CD4-positive, CD25-positive, alpha-beta regulatory T cell (primary cell): ENCODE data around the gene HELQ. TPM values are rescaled to one million over a fixed set of nuclear protein-coding genes. Genes with fewer than 3 reads are reported as not detected.
A peak's percentile ranks its signal among the peaks of the same experiment; 100 is the strongest.

Experiments used
- ATAC-seq, 2 donors: fragments of 150-1000 bp; cut with Tn5 transposase; one replicate each; pipeline ENCODE4 v1.10.0; 2021; ENCODE audit warnings: low read depth in 2 of 2, moderate number of reproducible peaks in 2 of 2, moderate library complexity in 1 of 2
- DNase-seq, 3 donors: peaks; one replicate each; pipeline versions ENCODE4 v3.0.0 to v3.0.0-alpha.2; 2012 to 2022; ENCODE audit warnings: mixed read lengths in 1 of 3
- H3K27ac ChIP-seq: one replicate; pipeline ENCODE4 v1.7.0; 2013; ENCODE audit warnings: mild to moderate bottlenecking, low read length; ENCODE audit not compliant: insufficient read depth, poor library complexity, severe bottlenecking
- H3K27me3 ChIP-seq: one replicate; pipeline ENCODE4 v1.7.0; 2013; ENCODE audit warnings: low read length; ENCODE audit not compliant: control insufficient read depth, insufficient read depth
- H3K36me3 ChIP-seq: one replicate; pipeline ENCODE4 v1.7.0; 2013; ENCODE audit warnings: mild to moderate bottlenecking, low read length, moderate library complexity; ENCODE audit not compliant: control insufficient read depth, insufficient read depth
- H3K4me1 ChIP-seq: 2 replicates; pipeline ENCODE4 v1.7.0; 2013; ENCODE audit warnings: mild to moderate bottlenecking, low read length; ENCODE audit not compliant: insufficient read depth, control insufficient read depth, poor library complexity, severe bottlenecking
- H3K4me3 ChIP-seq: one replicate; pipeline ENCODE4 v1.7.0; 2013; ENCODE audit warnings: low read depth, mild to moderate bottlenecking, low read length, moderate library complexity
- H3K9me3 ChIP-seq, 2 experiments: 1 replicate in 1 of 2; 2 replicates in 1 of 2; pipeline ENCODE4 v1.7.0; 2013; ENCODE audit warnings: low read length in 2 of 2, mild to moderate bottlenecking in 1 of 2, moderate library complexity in 1 of 2; ENCODE audit not compliant: control insufficient read depth in 2 of 2
- H3K27ac Mint-ChIP-seq, 3 donors: one replicate each; pipeline ENCODE4 v1.8.0; 2020 to 2022; ENCODE audit warnings: mild to moderate bottlenecking in 3 of 3, mixed read lengths in 3 of 3, moderate library complexity in 2 of 3
- H3K27me3 Mint-ChIP-seq: one replicate; pipeline ENCODE4 v1.8.0; 2022; ENCODE audit warnings: mild to moderate bottlenecking, mixed read lengths
- H3K36me3 Mint-ChIP-seq: one replicate; pipeline ENCODE4 v1.8.0; 2020; ENCODE audit warnings: mixed read lengths
- H3K4me1 Mint-ChIP-seq, 4 donors: one replicate each; pipeline ENCODE4 v1.8.0; 2020 to 2022; ENCODE audit warnings: mixed read lengths in 4 of 4, mild to moderate bottlenecking in 1 of 4
- H3K4me3 Mint-ChIP-seq, 4 donors: one replicate each; pipeline ENCODE4 v1.8.0; 2020 to 2022; ENCODE audit warnings: mild to moderate bottlenecking in 4 of 4, mixed read lengths in 4 of 4, moderate library complexity in 3 of 4
- H3K9me3 Mint-ChIP-seq, 7 donors: one replicate each; pipeline ENCODE4 v1.8.0; 2020 to 2022; ENCODE audit warnings: mixed read lengths in 7 of 7, mild to moderate bottlenecking in 3 of 7, moderate library complexity in 2 of 7
- polyA plus RNA-seq, 4 donors: library from polyadenylated mRNA; unstranded; fragments of 300-500 nt; fragmentation: Illumina TruSeq; gene quantifications; one replicate each; pipeline ENCODE4 v1.2.3, GENCODE V29; 2021
- total RNA-seq: library from RNA; stranded (reverse); gene quantifications from one replicate; pipeline ENCODE4 v1.2.3, GENCODE V29; 2022

The HELQ gene
- total and polyA plus RNA-seq, 5 donors from 2014 or later, result 23.8 to 37.8 (median 27.1) TPM

DNA sequence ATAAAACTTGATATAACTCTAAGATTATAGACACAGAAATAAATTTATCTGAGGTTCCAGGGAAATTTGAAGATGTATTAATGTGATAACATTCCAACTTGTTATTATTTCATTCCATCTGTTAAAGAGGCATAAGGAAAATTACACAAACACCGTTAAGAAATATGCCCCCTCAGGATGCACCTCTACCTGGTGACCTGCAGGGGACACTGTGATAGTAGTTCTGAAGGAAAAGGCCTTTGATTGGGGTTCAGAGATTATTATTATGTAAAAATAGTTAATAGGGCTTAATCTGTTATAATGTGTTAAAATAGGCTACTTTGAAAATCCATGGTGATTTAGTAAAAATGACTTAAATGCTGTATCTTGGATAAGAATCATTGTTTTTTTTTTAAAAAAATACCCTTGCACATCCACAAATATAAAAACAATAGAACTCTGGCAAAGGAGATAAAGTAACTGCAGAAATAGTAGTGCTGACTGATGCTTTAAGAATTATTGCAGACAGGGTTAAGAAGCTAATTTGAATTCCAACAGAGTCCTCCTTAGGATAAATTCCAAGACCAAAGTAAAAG lies 35.3 kb upstream of the HELQ start:
- peak; percentile 9 to 55 (median 53) for DNase-seq
- no peaks in the 10 kb centered on the region for H3K4me1 ChIP-seq
- no peak overlapping the region for H3K4me3 ChIP-seq
- peaks cover 13% of the 10 kb centered on the region for H3K27me3 Mint-ChIP-seq
- H3K36me3 ChIP-seq, result no peaks in the 10 kb centered on the region
- peaks cover 0 to 7% (median 2%) of the 10 kb centered on the region in 4 donors for H3K4me1 Mint-ChIP-seq
- no peak overlapping the region for H3K4me3 Mint-ChIP-seq
- H3K27ac Mint-ChIP-seq, result no peak overlapping the region
- no peaks in the 10 kb centered on the region for H3K9me3 Mint-ChIP-seq
- H3K27ac ChIP-seq, result no peak overlapping the region
- peak; percentile 71 to 74 for ATAC-seq
- no peaks in the 10 kb centered on the region for H3K27me3 ChIP-seq
- H3K36me3 Mint-ChIP-seq, result no peaks in the 10 kb centered on the region
- no peaks in the 10 kb centered on the region for H3K9me3 ChIP-seq

DNA sequence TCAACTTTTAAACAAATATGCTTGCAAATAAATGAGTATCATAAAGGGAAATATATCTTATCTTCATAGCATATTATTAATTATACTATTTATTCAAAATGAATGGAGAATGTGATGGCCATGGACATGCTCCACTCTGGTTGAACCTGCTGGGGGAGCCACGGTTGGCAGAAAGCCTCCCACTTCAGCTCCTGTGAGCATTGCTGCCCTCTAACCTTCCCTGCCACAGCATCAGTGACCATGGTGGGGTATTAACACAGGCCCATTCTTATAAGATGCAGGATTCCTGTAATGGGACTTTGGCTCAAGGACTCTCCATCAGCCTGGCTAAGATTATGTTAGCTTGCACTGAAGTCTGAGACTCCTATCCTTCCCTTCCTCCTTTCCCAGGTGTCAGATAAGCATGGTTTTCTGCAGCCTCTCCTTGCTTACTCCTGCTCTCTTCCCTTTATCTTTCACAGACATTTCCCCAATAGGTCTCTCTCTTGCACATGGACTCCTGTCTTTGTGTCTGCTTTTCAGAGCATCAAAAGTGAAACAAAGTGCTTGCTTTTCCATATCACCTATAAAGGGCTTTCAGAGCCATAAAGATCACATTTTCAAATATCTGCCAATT lies 34.2 kb upstream of the HELQ start:
- no peak for ATAC-seq
- peaks cover 0 to 11% (median 7%) of the 10 kb centered on the region in 4 donors for H3K4me1 Mint-ChIP-seq
- H3K36me3 ChIP-seq, result no peaks in the 10 kb centered on the region
- peaks cover 11% of the 10 kb centered on the region for H3K27me3 Mint-ChIP-seq
- H3K36me3 Mint-ChIP-seq, result no peaks in the 10 kb centered on the region
- H3K27ac ChIP-seq, result no peak overlapping the region
- no peak overlapping the region for H3K27ac Mint-ChIP-seq
- no peak for DNase-seq
- no peaks in the 10 kb centered on the region for H3K9me3 Mint-ChIP-seq
- peak overlapping the region in 1 of 4 donors; percentile 29 for H3K4me3 Mint-ChIP-seq
- H3K4me1 ChIP-seq, result peaks cover 7% of the 10 kb centered on the region
- no peaks in the 10 kb centered on the region for H3K27me3 ChIP-seq
- H3K4me3 ChIP-seq, result no peak overlapping the region
- H3K9me3 ChIP-seq, result no peaks in the 10 kb centered on the region

DNA sequence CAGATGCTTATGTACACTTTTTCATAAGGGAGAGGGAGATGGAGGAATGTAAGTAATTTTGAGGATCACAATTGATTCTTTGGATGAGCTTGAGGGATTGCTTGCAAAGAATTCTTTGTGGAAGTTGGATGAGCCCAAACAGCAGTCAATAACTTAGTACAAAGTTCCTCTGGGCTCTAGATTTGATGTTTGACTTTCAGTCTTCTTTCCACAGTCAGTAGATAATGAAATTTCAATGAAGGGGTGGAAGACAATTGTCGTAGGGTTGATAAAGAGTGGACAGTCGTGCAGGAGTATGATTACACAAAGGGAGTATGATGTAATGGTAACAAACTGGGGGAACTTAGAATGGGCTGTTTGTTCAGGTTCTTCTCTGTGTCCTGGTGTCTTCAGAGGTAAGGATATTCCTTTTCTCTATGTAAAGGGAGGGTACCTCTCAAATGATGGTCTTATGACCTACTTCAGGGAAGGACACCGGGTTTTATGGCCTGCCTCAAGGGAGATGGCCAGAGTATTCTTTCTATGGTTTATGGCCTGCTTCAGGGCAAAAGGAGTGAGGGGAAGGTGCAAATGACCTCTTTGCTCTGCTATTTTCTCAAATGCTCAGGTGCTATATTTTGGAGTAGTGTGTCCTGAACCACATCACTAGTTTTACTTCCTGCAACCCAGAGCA lies 31.0 kb upstream of the HELQ start:
- Mint-ChIP-seq H3K4me1 (peaks cover 4 to 30% (median 15%) of the 10 kb centered on the region in 4 donors), H3K27ac (peak overlapping the region; percentile 58 to 85 (median 83)), H3K9me3 (no peaks in the 10 kb centered on the region), H3K36me3 (no peaks in the 10 kb centered on the region), H3K27me3 (peaks cover 6% of the 10 kb centered on the region), H3K4me3 (peak overlapping the region in 3 of 4 donors; percentile 1 to 82 (median 73))
- Histone ChIP-seq H3K9me3 (no peaks in the 10 kb centered on the region), H3K36me3 (no peaks in the 10 kb centered on the region), H3K27me3 (no peaks in the 10 kb centered on the region), H3K4me3 (no peak overlapping the region), H3K4me1 (peaks cover 18% of the 10 kb centered on the region), H3K27ac (no peak overlapping the region)
- no peak for DNase-seq
- no peak for ATAC-seq

DNA sequence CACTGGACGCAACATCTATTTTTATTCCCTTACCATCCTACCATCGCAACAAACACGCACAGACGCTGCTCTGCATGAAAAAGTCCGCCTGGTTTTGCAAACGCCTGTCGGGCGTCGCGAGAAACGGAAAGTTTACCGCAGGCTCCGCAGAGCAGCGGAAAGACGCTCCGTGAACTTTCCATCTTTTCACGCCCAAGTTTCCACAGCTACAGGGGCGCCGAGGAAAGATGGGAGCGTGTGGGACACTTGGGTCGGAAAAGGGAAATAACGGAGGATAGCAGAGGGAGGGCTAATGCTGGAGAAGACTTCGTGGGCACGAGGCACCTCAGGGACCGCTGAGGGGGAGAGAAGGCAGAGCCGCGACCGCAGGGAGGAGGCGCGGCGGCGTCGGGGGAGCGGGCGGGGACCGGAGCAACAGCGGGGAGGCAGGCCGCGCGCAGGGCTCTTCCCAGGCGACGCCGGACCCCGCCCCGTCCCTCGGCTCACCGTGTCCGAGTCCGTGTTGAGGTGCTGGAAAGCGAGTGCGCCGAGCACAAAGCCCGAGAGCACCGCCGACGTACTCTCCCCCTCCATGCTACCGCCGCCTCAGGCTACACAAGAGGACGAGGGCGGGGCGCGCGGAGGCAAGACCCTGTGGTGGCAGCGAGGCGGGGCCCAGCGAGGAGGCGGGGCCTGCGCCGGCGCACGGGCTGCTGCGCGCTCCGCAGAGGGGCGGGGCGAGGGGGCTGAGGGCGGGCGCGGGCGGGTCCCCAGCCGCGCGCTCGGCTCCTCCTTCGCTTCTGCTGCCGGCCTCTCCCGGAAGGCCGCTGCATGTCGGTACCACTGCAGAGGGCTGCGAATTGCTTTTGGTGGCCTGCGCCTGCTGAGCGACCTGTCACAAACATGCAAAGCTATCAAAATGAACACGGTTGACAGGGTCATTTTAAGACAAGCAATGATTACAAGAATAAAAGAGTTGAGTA lies 29.2 kb upstream of the HELQ start, which contains the start of gene ABRAXAS1:
Gene ABRAXAS1, minus strand, starts transcription at position 601 of the 962 bp plus-strand sequence. Its CDS starts 28 bp downstream, at position 573.
- no peaks in the 10 kb centered on the region for H3K9me3 ChIP-seq
- no peaks in the 10 kb centered on the region for H3K36me3 ChIP-seq
- H3K36me3 Mint-ChIP-seq, result peaks cover under 1% of the 10 kb centered on the region
- H3K27ac Mint-ChIP-seq, result peak within 1 kb of the TSS; percentile 97 to 99 (median 98)
- ATAC-seq (peak; percentile 91 to 93), DNase-seq (peak; percentile 92 to 96 (median 95))
- peaks cover 18% of the 10 kb centered on the region for H3K4me1 ChIP-seq
- no peaks in the 10 kb centered on the region for H3K27me3 Mint-ChIP-seq
- H3K4me3 Mint-ChIP-seq, result peak within 1 kb of the TSS; percentile 92 to 100 (median 98)
- peak within 1 kb of the TSS; percentile 82 for H3K4me3 ChIP-seq
- no peaks in the 10 kb centered on the region for H3K27me3 ChIP-seq
- H3K27ac ChIP-seq, result peak within 1 kb of the TSS; percentile 79
- H3K9me3 Mint-ChIP-seq, result no peaks in the 10 kb centered on the region
- peaks cover 9 to 34% (median 15%) of the 10 kb centered on the region in 4 donors for H3K4me1 Mint-ChIP-seq

DNA sequence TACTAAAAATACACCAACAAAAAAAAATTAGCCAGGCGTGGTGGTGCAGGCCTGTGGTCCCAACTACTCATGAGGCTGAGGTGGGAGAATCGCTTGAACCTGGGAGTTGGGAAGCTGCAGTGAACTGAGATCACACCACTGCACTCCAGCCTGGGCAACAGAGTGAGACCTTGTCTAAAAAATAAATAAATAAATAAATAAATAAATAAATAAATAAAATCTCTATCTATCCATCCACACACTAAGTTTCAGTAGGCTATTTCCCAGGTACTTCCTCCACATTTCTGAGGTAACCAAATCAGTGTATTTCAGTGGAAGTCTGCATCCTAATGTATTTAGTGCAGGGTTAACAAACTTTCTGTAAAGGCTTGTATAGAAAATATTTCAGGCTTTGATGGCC lies 18.3 kb upstream of the HELQ start:
- Histone ChIP-seq H3K27me3 (no peaks in the 10 kb centered on the region), H3K4me1 (no peaks in the 10 kb centered on the region), H3K27ac (no peak overlapping the region), H3K36me3 (peaks cover 13% of the 10 kb centered on the region), H3K4me3 (no peak overlapping the region), H3K9me3 (no peaks in the 10 kb centered on the region)
- Mint-ChIP-seq H3K36me3 (peaks cover 30% of the 10 kb centered on the region), H3K27ac (no peak overlapping the region), H3K4me1 (peaks cover 0 to 16% (median 12%) of the 10 kb centered on the region in 4 donors), H3K4me3 (no peak overlapping the region), H3K9me3 (no peaks in the 10 kb centered on the region), H3K27me3 (no peaks in the 10 kb centered on the region)
- ATAC-seq (no peak), DNase-seq (no peak)

DNA sequence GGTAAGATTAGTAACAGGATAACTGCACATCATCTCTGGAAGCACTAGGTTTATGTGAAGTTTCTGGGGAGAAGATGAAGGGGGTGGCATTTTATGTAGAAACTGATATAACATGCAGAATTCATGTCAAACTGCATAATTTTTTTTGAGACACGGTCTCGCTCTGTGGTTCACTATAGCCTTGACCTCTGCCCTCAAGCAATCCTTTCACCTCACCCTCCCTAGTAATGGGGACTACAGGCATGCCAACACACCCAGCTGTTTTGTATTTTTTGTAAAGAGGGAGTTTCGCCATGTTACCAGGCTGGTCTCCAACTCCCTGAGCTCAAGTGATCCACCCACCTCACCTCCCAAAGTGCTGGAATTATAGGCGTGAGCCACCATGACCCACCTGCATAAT lies 17.8 kb upstream of the HELQ start:
- H3K4me3 Mint-ChIP-seq, result no peak overlapping the region
- H3K4me1 Mint-ChIP-seq, result peaks cover 0 to 15% (median 8%) of the 10 kb centered on the region in 4 donors
- DNase-seq (no peak), ATAC-seq (no peak)
- Histone ChIP-seq H3K36me3 (peaks cover 18% of the 10 kb centered on the region), H3K9me3 (no peaks in the 10 kb centered on the region), H3K27ac (no peak overlapping the region), H3K4me3 (no peak overlapping the region), H3K27me3 (no peaks in the 10 kb centered on the region), H3K4me1 (no peaks in the 10 kb centered on the region)
- no peaks in the 10 kb centered on the region for H3K9me3 Mint-ChIP-seq
- H3K27ac Mint-ChIP-seq, result peak overlapping the region in 1 of 3 donors; percentile 17
- H3K27me3 Mint-ChIP-seq, result no peaks in the 10 kb centered on the region
- H3K36me3 Mint-ChIP-seq, result peaks cover 30% of the 10 kb centered on the region

DNA sequence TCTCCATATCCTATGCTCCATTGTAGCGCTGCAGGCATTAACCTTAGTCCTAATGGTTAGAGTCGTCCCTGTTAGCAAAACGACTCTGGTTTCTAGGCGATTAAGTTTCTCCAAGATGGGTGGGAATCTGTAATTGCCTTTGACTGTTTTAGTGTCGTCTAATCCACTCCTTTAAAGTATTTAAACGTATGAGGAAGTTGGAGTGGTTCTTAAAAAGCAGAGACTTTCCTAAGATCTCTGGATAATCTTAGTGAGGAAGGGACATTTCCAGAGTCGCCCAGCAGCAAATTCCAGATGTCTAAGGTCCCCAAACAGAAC lies 520 bp upstream of the HELQ start:
- ATAC-seq (no peak), DNase-seq (no peak)
- H3K27ac ChIP-seq, result peak overlapping the region; percentile 99
- Mint-ChIP-seq H3K27ac (peak overlapping the region; percentile 100), H3K9me3 (no peaks in the 10 kb centered on the region), H3K36me3 (peaks cover 37% of the 10 kb centered on the region), H3K4me3 (peak overlapping the region; percentile 97 to 100 (median 100)), H3K4me1 (peaks cover 38 to 71% (median 55%) of the 10 kb centered on the region in 4 donors), H3K27me3 (no peaks in the 10 kb centered on the region)
- H3K4me1 ChIP-seq, result peaks cover 32% of the 10 kb centered on the region
- no peaks in the 10 kb centered on the region for H3K27me3 ChIP-seq
- H3K9me3 ChIP-seq, result no peaks in the 10 kb centered on the region
- H3K4me3 ChIP-seq, result peak overlapping the region; percentile 93
- H3K36me3 ChIP-seq, result peaks cover 46% of the 10 kb centered on the region
